GM23338 (cell line): ENCODE measurements around the gene TMEM187. TPM values are rescaled to one million over a fixed set of nuclear protein-coding genes. Genes with fewer than 3 reads are reported as not detected.

Experiments
- ATAC-seq: fragments of 200-7000 bp; cut with Tn5 transposase; 3 replicates; pipeline ENCODE4 v1.9.1; 2020
- DNase-seq: peaks from one replicate; pipeline ENCODE4 v3.0.0-alpha.2; 2015; ENCODE audit warnings: low spot score
- H2AFZ ChIP-seq: fragments of 200-600 bp; sonication (generic); 2 replicates; pipeline ENCODE4 v1.8.0; 2016; ENCODE audit warnings: antibody characterized with exemption, mild to moderate bottlenecking, moderate library complexity
- H3F3A ChIP-seq: fragments of 200-600 bp; sonication (generic); replicated peaks from 2 replicates; pipeline ENCODE4 v1.8.0; 2017; ENCODE audit warnings: antibody characterized with exemption, mixed run types, low read depth
- H3K27ac ChIP-seq: fragments of 200-600 bp; sonication (generic); 2 replicates; pipeline ENCODE4 v1.6.1; 2016; ENCODE audit warnings: low read depth
- H3K27me3 ChIP-seq: fragments of 200-600 bp; sonication (generic); 2 replicates; pipeline ENCODE4 v1.8.0; 2016; ENCODE audit warnings: mild to moderate bottlenecking, mixed run types, moderate library complexity; ENCODE audit not compliant: insufficient read depth
- H3K36me3 ChIP-seq: fragments of 200-600 bp; sonication (generic); 2 replicates; pipeline ENCODE4 v1.8.0; 2016; ENCODE audit warnings: mild to moderate bottlenecking; ENCODE audit not compliant: insufficient read depth
- H3K4me1 ChIP-seq: fragments of 200-600 bp; sonication (generic); 2 replicates; pipeline ENCODE4 v1.8.0; 2016; ENCODE audit warnings: mild to moderate bottlenecking, moderate library complexity; ENCODE audit not compliant: insufficient read depth
- H3K4me2 ChIP-seq: fragments of 200-600 bp; sonication (generic); 2 replicates; pipeline ENCODE4 v1.7.1; 2017; ENCODE audit warnings: mixed run types
- H3K4me3 ChIP-seq: fragments of 200-600 bp; sonication (generic); 2 replicates; pipeline ENCODE4 v1.6.1; 2016; ENCODE audit warnings: mixed run types
- H3K79me2 ChIP-seq: fragments of 200-600 bp; sonication (generic); replicated peaks from 2 replicates; pipeline ENCODE4 v1.8.0; 2017; ENCODE audit warnings: mild to moderate bottlenecking; ENCODE audit not compliant: insufficient read depth
- H3K9me2 ChIP-seq: fragments of 200-600 bp; sonication (generic); 2 replicates; pipeline ENCODE4 v1.8.0; 2017; ENCODE audit not compliant: insufficient read depth
- H4K20me1 ChIP-seq: fragments of 200-600 bp; sonication (generic); replicated peaks from 2 replicates; pipeline ENCODE4 v1.8.0; 2017; ENCODE audit warnings: mild to moderate bottlenecking; ENCODE audit not compliant: insufficient read depth
- H3K27ac Mint-ChIP-seq: 2 replicates; pipeline ENCODE4 v1.8.0; 2020; ENCODE audit warnings: inconsistent platforms, mild to moderate bottlenecking, moderate library complexity, mixed read lengths
- H3K27me3 Mint-ChIP-seq: 3 replicates; pipeline ENCODE4 v1.8.0; 2022; ENCODE audit warnings: low read depth, mild to moderate bottlenecking, moderate library complexity, mixed read lengths, inconsistent platforms; ENCODE audit not compliant: insufficient read depth, poor library complexity
- H3K36me3 Mint-ChIP-seq: 3 replicates; pipeline ENCODE4 v1.8.0; 2021; ENCODE audit warnings: low read depth, mild to moderate bottlenecking, inconsistent platforms, moderate library complexity, mixed read lengths
- H3K4me1 Mint-ChIP-seq: 3 replicates; pipeline ENCODE4 v1.8.0; 2020; ENCODE audit warnings: mild to moderate bottlenecking, inconsistent platforms, mixed read lengths
- H3K4me3 Mint-ChIP-seq: 3 replicates; pipeline ENCODE4 v1.8.0; 2021; ENCODE audit warnings: moderate library complexity, mild to moderate bottlenecking, inconsistent platforms, mixed read lengths
- H3K9me3 Mint-ChIP-seq: 3 replicates; pipeline ENCODE4 v1.8.0; 2020; ENCODE audit warnings: moderate library complexity, mild to moderate bottlenecking, inconsistent platforms, mixed read lengths
- POLR2AphosphoS5 ChIP-seq: IDR thresholded peaks from 2 replicates; pipeline ENCODE4 v1.6.1; 2016; ENCODE audit warnings: antibody characterized with exemption, low read depth
- STAT1 ChIP-seq: IDR thresholded peaks from one replicate; pipeline ENCODE4 v1.6.1; 2016; ENCODE audit warnings: antibody characterized with exemption; ENCODE audit not compliant: unreplicated experiment
- ZNF114 ChIP-seq: fragments of 250-450 bp; sonication (Bioruptor Pico); IDR thresholded peaks from 2 replicates; pipeline ENCODE4 v1.5.0; 2020; ENCODE audit warnings: mild to moderate bottlenecking, moderate library complexity
- ZNF462 ChIP-seq: fragments of 250-450 bp; sonication (Bioruptor Pico); IDR thresholded peaks from 2 replicates; pipeline ENCODE4 v1.5.0; 2020; ENCODE audit warnings: mild to moderate bottlenecking, moderate library complexity
- polyA plus RNA-seq: library from polyadenylated mRNA; unstranded; fragments of >200 nt; fragmentation: Nextera tagmentation; extraction: Ambion mirVana; gene quantifications from 2 replicates; pipeline ENCODE4 v1.2.1, GENCODE V29; 2016
- total RNA-seq: library from RNA; depleted of rRNA; stranded (reverse); fragments of >200 nt; shearing (Covaris generic); gene quantifications from 2 replicates; pipeline ENCODE4 v1.2.3, GENCODE V29; 2014

The TMEM187 gene
- total and polyA plus RNA-seq, 2 experiments from 2014 or later = 2.5 to 4.4 TPM

DNA sequence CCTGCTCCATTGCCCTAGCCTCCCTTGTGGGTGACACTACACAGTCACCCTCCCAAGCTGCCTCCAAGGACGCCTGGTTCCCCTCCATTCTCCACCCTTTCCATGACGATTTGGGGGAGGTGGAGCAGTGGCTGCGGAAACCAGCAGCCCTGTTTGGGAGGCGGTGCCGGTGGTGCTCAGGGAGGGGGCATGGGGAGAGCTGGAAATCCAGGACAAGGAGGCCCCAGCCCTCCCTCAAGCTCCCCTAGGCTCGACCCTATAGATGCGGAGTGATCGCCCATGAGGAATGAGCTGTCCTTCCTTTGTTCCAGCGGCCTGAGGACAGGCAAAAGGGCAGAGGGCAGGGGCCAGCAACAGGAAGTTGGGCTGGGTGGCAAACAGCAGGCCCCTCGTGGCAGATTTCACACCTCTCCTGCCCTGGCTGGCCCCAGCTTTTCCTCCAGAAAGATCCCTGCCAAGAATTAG is 24.5 kb upstream of the TMEM187 start:
- no peaks in the 10 kb centered on the region for H3K9me3 Mint-ChIP-seq
- H3K79me2 ChIP-seq = no peaks in the 10 kb centered on the region
- H3K27me3 Mint-ChIP-seq = peaks cover 5% of the 10 kb centered on the region
- H3K4me3 Mint-ChIP-seq = peak overlapping the region; percentile 43; the same call in 1 of the 3 replicates
- peaks cover 40% of the 10 kb centered on the region for H3K36me3 Mint-ChIP-seq
- H3K27ac Mint-ChIP-seq = peak overlapping the region; percentile 95
- no peak for ATAC-seq
- no peaks in the 10 kb centered on the region for H4K20me1 ChIP-seq
- peak overlapping the region; percentile 84 for H3K27ac ChIP-seq
- TF ChIP-seq ZNF462 (CRISPR knock-in tag) = no peak
- no peak for TF ChIP-seq STAT1
- TF ChIP-seq POLR2AphosphoS5 = no peak
- TF ChIP-seq ZNF114 (CRISPR knock-in tag) = no peak
- H3F3A ChIP-seq = no peaks in the 10 kb centered on the region
- H3K4me2 ChIP-seq = no peak overlapping the region
- H3K4me1 ChIP-seq = no peaks in the 10 kb centered on the region; the same call in 1 of the 2 replicates
- no peak for DNase-seq
- H2AFZ ChIP-seq = no peak overlapping the region
- peaks cover 22% of the 10 kb centered on the region for H3K4me1 Mint-ChIP-seq
- no peaks in the 10 kb centered on the region for H3K27me3 ChIP-seq
- no peaks in the 10 kb centered on the region for H3K9me2 ChIP-seq
- H3K4me3 ChIP-seq = no peak overlapping the region
- H3K36me3 ChIP-seq = no peaks in the 10 kb centered on the region; the same call in 1 of the 2 replicates
